HepG2 (cell line): ENCODE measurements around the gene KLHL21. TPM values are rescaled to one million over a fixed set of nuclear protein-coding genes. Genes with fewer than 3 reads are reported as not detected.

Source experiments
- FOSL2 ChIP-seq: sonication (generic); formaldehyde crosslinking; IDR thresholded peaks from 2 replicates; pipeline ENCODE4 v1.4.0; 2020; ENCODE audit warnings: missing genetic modification reagents
- KDM3A ChIP-seq: IDR thresholded peaks from 2 replicates; pipeline ENCODE4 v1.6.1; 2018; ENCODE audit warnings: low read depth, missing compliant biosample characterization
- NFYC ChIP-seq: IDR thresholded peaks from 2 replicates; pipeline ENCODE4 v1.6.1; 2016; ENCODE audit warnings: missing genetic modification reagents, missing compliant biosample characterization
- SYNCRIP ChIP-seq: fragments of 200-400 bp; formaldehyde crosslinking; IDR thresholded peaks from 2 replicates; pipeline ENCODE4 v1.6.1; 2018; ENCODE audit warnings: mild to moderate bottlenecking, low read depth, low read length; ENCODE audit not compliant: insufficient read depth
- ZBTB20 ChIP-seq: sonication (generic); formaldehyde crosslinking; IDR thresholded peaks from 2 replicates; pipeline ENCODE4 v1.8.1; 2023; ENCODE audit warnings: missing genetic modification reagents, low read depth, mild to moderate bottlenecking, borderline replicate concordance
- ZEB1 ChIP-seq: IDR thresholded peaks from 2 replicates; pipeline ENCODE4 v1.6.1; 2012; ENCODE audit warnings: mild to moderate bottlenecking, low read depth, inconsistent platforms; ENCODE audit not compliant: insufficient replicate concordance
- ZKSCAN5 ChIP-seq: sonication (generic); formaldehyde crosslinking; IDR thresholded peaks from 2 replicates; pipeline ENCODE4 v1.5.1; 2020; ENCODE audit warnings: mild to moderate bottlenecking, missing genetic modification reagents
- ZNF407 ChIP-seq: sonication (generic); formaldehyde crosslinking; IDR thresholded peaks from one replicate; pipeline ENCODE4 v1.5.1; 2020; ENCODE audit warnings: mild to moderate bottlenecking, missing genetic modification reagents; ENCODE audit errors: not compliant biosample characterization
- ZNF572 ChIP-seq: sonication (generic); formaldehyde crosslinking; IDR thresholded peaks from 2 replicates; pipeline ENCODE4 v1.5.1; 2020; ENCODE audit warnings: mild to moderate bottlenecking, missing genetic modification reagents
- ZNF609 ChIP-seq: sonication (generic); formaldehyde crosslinking; IDR thresholded peaks from 2 replicates; pipeline ENCODE4 v1.4.0; 2020; ENCODE audit warnings: mild to moderate bottlenecking, missing genetic modification reagents, borderline replicate concordance
- ZNF775 ChIP-seq: sonication (generic); formaldehyde crosslinking; IDR thresholded peaks from 2 replicates; pipeline ENCODE4 v1.4.0; 2020; ENCODE audit warnings: missing genetic modification reagents, mild to moderate bottlenecking, moderate library complexity, borderline replicate concordance
- ZNF883 ChIP-seq: sonication (generic); formaldehyde crosslinking; IDR thresholded peaks from 2 replicates; pipeline ENCODE4 v1.5.1; 2020; ENCODE audit warnings: mild to moderate bottlenecking, missing genetic modification reagents; ENCODE audit errors: not compliant biosample characterization
- polyA plus RNA-seq, 8 experiments: library from polyadenylated mRNA; depleted of rRNA in 3 of 8; stranded (reverse) in 7 of 8; unstranded in 1 of 8; fragments of >200 nt; fragmentation: Illumina TruSeq in 4 of 8; extraction: Trizol in 4 of 8; gene quantifications; 2 replicates each; pipeline versions ENCODE4 v1.2.1 to v1.2.3, GENCODE V29; 2011 to 2016; ENCODE audit warnings: low read depth in 4 of 8, missing spikeins in 1 of 8, mixed read lengths in 1 of 8; ENCODE audit not compliant: insufficient read depth in 1 of 8
- total RNA-seq, 5 experiments: library from RNA; depleted of rRNA; stranded (reverse); fragments of >200 nt; fragmentation: Illumina TruSeq; extraction: Trizol; gene quantifications; 2 replicates each; pipeline ENCODE4 v1.2.3, GENCODE V29; 2016; ENCODE audit warnings: low read depth in 1 of 5

The KLHL21 gene
- total and polyA plus RNA-seq, 2 of the 13 experiments (the other 11 are each of a cell fraction or from before 2014, with no cell fraction given) = 14.8 to 25.0 TPM

DNA sequence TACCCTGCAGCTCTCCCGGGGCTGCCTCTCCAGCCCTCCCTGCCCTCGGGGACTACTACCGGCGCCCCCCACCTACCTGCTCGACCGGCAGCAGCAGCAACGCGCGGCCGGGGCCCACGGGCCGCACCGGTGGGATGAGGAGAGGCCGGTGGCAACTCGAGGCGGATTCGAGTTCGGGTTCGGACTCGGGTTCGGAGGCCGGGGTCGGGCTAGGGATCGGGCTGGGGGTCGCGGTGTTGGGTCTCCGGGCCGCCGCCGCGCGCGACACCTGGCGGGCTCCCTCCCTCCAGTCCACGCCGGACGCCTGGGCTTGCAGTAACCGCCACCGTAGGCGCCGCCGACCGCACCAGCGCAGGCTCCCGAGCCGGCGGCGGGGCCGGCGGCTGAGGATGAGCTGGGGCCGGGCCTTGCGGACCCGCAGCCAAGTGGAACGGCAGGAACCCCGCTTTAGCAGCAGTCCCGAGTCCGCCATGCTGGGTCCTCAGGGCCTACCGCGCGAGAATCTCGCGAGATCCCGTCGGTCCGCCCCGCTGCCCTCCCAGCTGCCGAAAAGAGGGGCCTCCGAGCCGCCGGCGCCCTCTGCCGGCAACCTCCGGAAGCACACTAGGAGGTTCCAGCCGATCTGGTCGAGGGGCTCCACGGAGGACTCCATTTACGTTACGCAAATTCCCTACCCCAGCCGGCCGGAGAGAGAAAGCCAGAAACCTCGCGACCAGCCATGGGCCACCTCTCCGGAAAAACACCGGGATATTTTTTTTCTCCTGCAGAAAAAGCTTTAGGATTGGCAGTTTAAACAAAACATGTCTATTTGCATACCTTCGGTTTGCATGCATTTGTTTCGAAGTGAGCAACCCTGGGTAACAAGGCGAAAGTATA, 48.4 kb downstream of the KLHL21 start, which contains the start of gene NOL9 (continued):
- TF ChIP-seq ZBTB20 (CRISPR knock-in tag) = 0 out of 2 replicates have a peak, but pooled peaks have one; percentile 65
- no peak for TF ChIP-seq ZEB1
- peak; percentile 64 for TF ChIP-seq FOSL2 (CRISPR knock-in tag)
- peak; percentile 24; the same call in 1 of the 2 replicates for TF ChIP-seq ZNF609 (CRISPR knock-in tag)
- TF ChIP-seq SYNCRIP = no peak
- TF ChIP-seq NFYC (CRISPR knock-in tag) = no peak
- TF ChIP-seq ZNF775 (CRISPR knock-in tag) = no peak
- peak; percentile 87; the same call in 1 of the 2 replicates for TF ChIP-seq KDM3A (CRISPR knock-in tag)
- TF ChIP-seq ZKSCAN5 (CRISPR knock-in tag) = no peak
- TF ChIP-seq ZNF572 (CRISPR knock-in tag) = no peak
- TF ChIP-seq ZNF407 (CRISPR knock-in tag) = no peak
- TF ChIP-seq ZNF883 (CRISPR knock-in tag) = peak; percentile 68
